SU-DHL-6 (cell line): Measurements from ENCODE around the gene RBM28.
A peak's percentile ranks its signal among the peaks of the same experiment; 100 is the strongest.

Source experiments
- CTCF ChIP-seq: fragments of 200-600 bp; sonication (generic); IDR thresholded peaks from one replicate; pipeline ENCODE4 v1.5.1; 2017; ENCODE audit warnings: antibody characterized with exemption, mild to moderate bottlenecking, low read length, moderate library complexity; ENCODE audit not compliant: insufficient read depth, poor library complexity, severe bottlenecking
- EZH2phosphoT487 ChIP-seq: fragments of 200-600 bp; sonication (generic), shearing (Covaris generic); conservative IDR thresholded peaks from 2 replicates; pipeline ENCODE4 v1.6.1; 2018; ENCODE audit warnings: mild to moderate bottlenecking, antibody characterized with exemption, low read length, moderate library complexity, mixed read lengths

- no peak for TF ChIP-seq CTCF
- TF ChIP-seq EZH2phosphoT487, result 0 out of 2 replicates have a peak, but pooled peaks have one; percentile 19
Measured at GRCh38 chr7:128361411-128362379, 18.0 kb upstream of the RBM28 start, which contains the start of gene PRRT4.
